Astrocyte of the cerebellum (primary cell): ENCODE measurements around the gene TAAR6.
"Not testable (repeated sequence)": the region's sequence is repeated elsewhere in the genome, so short reads cannot be mapped to it uniquely, and the experiment has no call there.

Experiments used
- DNase-seq: peaks from one replicate; pipeline ENCODE4 v3.0.0-alpha.2; 2011; ENCODE audit warnings: low read depth
- H3K4me3 ChIP-seq: 2 replicates; pipeline ENCODE4 v1.5.1; 2011; ENCODE audit warnings: mild to moderate bottlenecking, low read depth, low read length, moderate library complexity
- CTCF ChIP-seq: IDR thresholded peaks from 2 replicates; pipeline ENCODE4 v1.5.1; 2012; ENCODE audit warnings: low read length, low read depth, moderate library complexity, mild to moderate bottlenecking; ENCODE audit errors: missing control alignments
- in situ Hi-C: cut with HindIII; loops from 2 replicates; pipeline ENCODE4 v1.10.0; 2017; ENCODE audit warnings: low sequenced_read_pairs

TAAR6 gene

GRCh38 chr6:132530293-132530974 lies 39.7 kb upstream of the TAAR6 start:
- TF ChIP-seq CTCF = peak; percentile 68
- peak; percentile 58 for DNase-seq
- in situ Hi-C loops = loop anchor here (25.0 kb wide), 1 partner anchor 257 kb away; the partner anchor contains the start of gene SLC18B1
- no peak overlapping the region for H3K4me3 ChIP-seq

- DNase-seq, H3K4me3 ChIP-seq: not testable (repeated sequence)
- in situ Hi-C loops = loop anchor here (25.0 kb wide), 1 partner anchor 253 kb away; the partner anchor contains the start of gene SLC18B1
Measured at GRCh38 chr6:132534546-132534945, 35.6 kb upstream of the TAAR6 start.

- no peak for DNase-seq
- no peak for TF ChIP-seq CTCF
- H3K4me3 ChIP-seq = no peak overlapping the region
- in situ Hi-C loops = loop anchor here (25.0 kb wide), 1 partner anchor 250 kb away; the partner anchor contains the start of gene SLC18B1
Measured at GRCh38 chr6:132537145-132537544, 33.0 kb upstream of the TAAR6 start.

GRCh38 chr6:132537977-132538376 lies 32.1 kb upstream of the TAAR6 start, which contains the start of gene TAAR9:
Gene TAAR9, plus strand, starts transcription at chr6:132538277. Its CDS starts 13 bp downstream, at chr6:132538290.
- DNase-seq = no peak
- no peak within 1 kb of the TSS for H3K4me3 ChIP-seq
- in situ Hi-C loops = loop anchor here (25.0 kb wide), 1 partner anchor 249 kb away; the partner anchor contains the start of gene SLC18B1
- no peak for TF ChIP-seq CTCF

- DNase-seq = no peak
- TF ChIP-seq CTCF = no peak
- no peak overlapping the region for H3K4me3 ChIP-seq
- in situ Hi-C loops = loop anchor here (25.0 kb wide), 1 partner anchor 242 kb away; the partner anchor contains the start of gene SLC18B1
Measured at GRCh38 chr6:132544826-132545225, 25.3 kb upstream of the TAAR6 start.

GRCh38 chr6:132548746-132549463 lies 21.2 kb upstream of the TAAR6 start:
- no peak for TF ChIP-seq CTCF

GRCh38 chr6:132551214-132551613 lies 18.9 kb upstream of the TAAR6 start:
- no peak overlapping the region for H3K4me3 ChIP-seq
- in situ Hi-C loops = no loop called here
- no peak for DNase-seq
- no peak for TF ChIP-seq CTCF

More at GRCh38 chr6:132548746-132549463, 21.2 kb upstream of the TAAR6 start:
- no peak overlapping the region for H3K4me3 ChIP-seq
- in situ Hi-C loops = loop anchor here (25.0 kb wide), 1 partner anchor 238 kb away; the partner anchor contains the start of gene SLC18B1
- DNase-seq = no peak
